Calu3 (cell line): Measurements from ENCODE around the gene LRP2BP. TPM values are rescaled to one million over a fixed set of nuclear protein-coding genes. Genes with fewer than 3 reads are reported as not detected.

Experiments
- BruUV-seq: library from RNA; stranded (reverse); fragments of 400-500 nt; replicated peaks from 2 replicates; lab custom pipeline; 2021; lab: Mats Ljungman, UMichigan
- CTCF ChIA-PET: fragments of 300-600 bp; sonication (Branson Sonifier 250); formaldehyde crosslinking; loops from one replicate; lab custom pipeline; 2022; ENCODE audit warnings: antibody characterized with exemption; lab: Charles Lee
- DNase-seq: peaks from one replicate; pipeline ENCODE4 v3.0.0; 2022
- H3K27ac Mint-ChIP-seq: one replicate; pipeline ENCODE4 v1.8.0; 2022; ENCODE audit warnings: mixed read lengths; ENCODE audit not compliant: unreplicated experiment
- H3K27me3 Mint-ChIP-seq: one replicate; pipeline ENCODE4 v1.8.0; 2022; ENCODE audit warnings: mixed read lengths; ENCODE audit not compliant: unreplicated experiment
- H3K36me3 Mint-ChIP-seq: one replicate; pipeline ENCODE4 v1.8.0; 2022; ENCODE audit warnings: mild to moderate bottlenecking, moderate library complexity, mixed read lengths; ENCODE audit not compliant: insufficient read depth, unreplicated experiment
- H3K4me1 Mint-ChIP-seq: one replicate; pipeline ENCODE4 v1.8.0; 2022; ENCODE audit warnings: mild to moderate bottlenecking, low read depth, mixed read lengths; ENCODE audit not compliant: unreplicated experiment
- H3K4me3 Mint-ChIP-seq: one replicate; pipeline ENCODE4 v1.8.0; 2022; ENCODE audit warnings: mild to moderate bottlenecking, low read depth, moderate library complexity, mixed read lengths; ENCODE audit not compliant: unreplicated experiment
- H3K9me3 Mint-ChIP-seq: one replicate; pipeline ENCODE4 v1.8.0; 2022; ENCODE audit warnings: low read depth, mixed read lengths; ENCODE audit not compliant: unreplicated experiment
- CTCF ChIP-seq: fragments of 200-600 bp; IDR thresholded peaks from one replicate; pipeline ENCODE4 v1.8.0; 2022; ENCODE audit warnings: antibody characterized with exemption; ENCODE audit not compliant: unreplicated experiment
- intact Hi-C: fragments of 100-400 bp; cut with micrococcal nuclease; formaldehyde crosslinking; loops from one replicate; pipeline ENCODE4 v1.10.0; 2022; ENCODE audit not compliant: unreplicated experiment
- total RNA-seq: library from RNA; stranded (reverse); gene quantifications from 2 replicates; pipeline ENCODE4 v1.2.3, GENCODE V29; 2022

Gene LRP2BP
- total RNA-seq, 1 experiment from 2014 or later: 0.47 TPM

- DNase-seq: no peak
- BruUV-seq: no TSS peak
- Mint-ChIP-seq H3K4me3 (no peak overlapping the region), H3K27me3 (no peaks in the 10 kb centered on the region), H3K27ac (no peak overlapping the region), H3K9me3 (no peaks in the 10 kb centered on the region), H3K4me1 (peaks cover 7% of the 10 kb centered on the region), H3K36me3 (no peaks in the 10 kb centered on the region)
- CTCF ChIA-PET: no interaction called here
- intact Hi-C loops: no loop called here
- TF ChIP-seq CTCF: no peak
Observed at GRCh38 chr4:185387957-185388356, 7.8 kb downstream of the LRP2BP start.

GRCh38 chr4:185384930-185385331 is 10.8 kb downstream of the LRP2BP start:
- H3K4me1 Mint-ChIP-seq: peaks cover 7% of the 10 kb centered on the region
- H3K27ac Mint-ChIP-seq: no peak overlapping the region
- H3K36me3 Mint-ChIP-seq: no peaks in the 10 kb centered on the region
- no peaks in the 10 kb centered on the region for H3K9me3 Mint-ChIP-seq
- H3K4me3 Mint-ChIP-seq: no peak overlapping the region
- no TSS peak for BruUV-seq
- intact Hi-C loops: no loop called here
- DNase-seq: no peak
- CTCF ChIA-PET: no interaction called here
- H3K27me3 Mint-ChIP-seq: no peaks in the 10 kb centered on the region
- no peak for TF ChIP-seq CTCF

GRCh38 chr4:185384061-185384460 is 11.7 kb downstream of the LRP2BP start:
- DNase-seq: no peak
- H3K36me3 Mint-ChIP-seq: no peaks in the 10 kb centered on the region
- intact Hi-C loops: no loop called here
- CTCF ChIA-PET: interaction anchor here (0.7 kb wide), 1 partner anchor 1812 kb away, joined by 5 read pairs; no protein-coding TSS in a partner anchor
- H3K27ac Mint-ChIP-seq: peak overlapping the region; percentile 67
- no peak for TF ChIP-seq CTCF
- H3K4me1 Mint-ChIP-seq: peaks cover 7% of the 10 kb centered on the region
- BruUV-seq: no TSS peak
- no peaks in the 10 kb centered on the region for H3K9me3 Mint-ChIP-seq
- no peak overlapping the region for H3K4me3 Mint-ChIP-seq
- H3K27me3 Mint-ChIP-seq: no peaks in the 10 kb centered on the region

- Mint-ChIP-seq H3K4me1 (peaks cover 7% of the 10 kb centered on the region), H3K4me3 (no peak overlapping the region), H3K27ac (peak overlapping the region; percentile 67), H3K9me3 (no peaks in the 10 kb centered on the region), H3K27me3 (no peaks in the 10 kb centered on the region), H3K36me3 (no peaks in the 10 kb centered on the region)
- TF ChIP-seq CTCF: no peak
- intact Hi-C loops: no loop called here
- CTCF ChIA-PET: interaction anchor here (0.7 kb wide), 1 partner anchor 1812 kb away, joined by 5 read pairs; no protein-coding TSS in a partner anchor
- BruUV-seq: no TSS peak
- DNase-seq: peak; percentile 51
Observed at GRCh38 chr4:185383451-185383850, 12.3 kb downstream of the LRP2BP start.
